ENCODE results near the gene UBL4B. TPM values are rescaled to one million over a fixed set of nuclear protein-coding genes. Genes with fewer than 3 reads are reported as not detected.

The UBL4B gene
- total and polyA plus RNA-seq, 3 experiments from 2014 or later, result not detected

DNA sequence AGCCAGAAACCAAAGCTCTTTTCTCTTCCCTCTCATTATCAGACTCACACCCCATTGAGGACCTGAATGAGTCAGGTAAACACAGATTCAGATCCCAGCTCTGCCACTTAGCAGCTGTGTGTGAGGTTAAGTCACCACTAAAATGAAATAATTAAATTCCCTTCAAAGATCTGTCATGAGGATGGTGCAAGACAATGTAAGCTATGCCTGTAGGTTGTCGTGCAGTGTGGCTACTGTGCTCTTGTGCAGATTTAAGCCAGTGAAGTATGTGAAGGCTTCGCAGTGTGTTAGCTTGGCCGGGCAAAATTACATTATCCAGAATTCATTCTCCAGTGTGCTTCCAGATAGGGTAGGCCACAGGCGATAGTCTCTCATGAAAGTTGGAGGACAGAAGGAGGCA, 13.6 kb downstream of the UBL4B start:
- Mint-ChIP-seq H3K36me3 (peaks cover 0 to 7% (median 0%) of the 10 kb centered on the region in 3 donors), H3K4me3 (no peak overlapping the region), H3K4me1 (no peaks in the 10 kb centered on the region), H3K27ac (no peak overlapping the region), H3K27me3 (peaks cover 13 to 59% of the 10 kb centered on the region in 2 donors), H3K9me3 (peaks cover 0 to 7% (median 2%) of the 10 kb centered on the region in 5 donors)
- Histone ChIP-seq H3K36me3 (ENCODE audit: insufficient read depth, low read length) (no peaks in the 10 kb centered on the region), H3K27ac (ENCODE audit: low read depth, low read length) (no peak overlapping the region), H3K4me3 (ENCODE audit: low read length) (no peak overlapping the region), H3K4me1 (ENCODE audit: insufficient read depth, low read length) (no peaks in the 10 kb centered on the region), H3K27me3 (ENCODE audit: insufficient read depth, low read length, poor library complexity, severe bottlenecking) (peaks cover 4% of the 10 kb centered on the region), H3K9me3 (ENCODE audit: low read length) (no peaks in the 10 kb centered on the region)
- DNase-seq, result no peak
- CTCF ChIA-PET, result no interaction called here
- POLR2A ChIA-PET, result no interaction called here

DNA sequence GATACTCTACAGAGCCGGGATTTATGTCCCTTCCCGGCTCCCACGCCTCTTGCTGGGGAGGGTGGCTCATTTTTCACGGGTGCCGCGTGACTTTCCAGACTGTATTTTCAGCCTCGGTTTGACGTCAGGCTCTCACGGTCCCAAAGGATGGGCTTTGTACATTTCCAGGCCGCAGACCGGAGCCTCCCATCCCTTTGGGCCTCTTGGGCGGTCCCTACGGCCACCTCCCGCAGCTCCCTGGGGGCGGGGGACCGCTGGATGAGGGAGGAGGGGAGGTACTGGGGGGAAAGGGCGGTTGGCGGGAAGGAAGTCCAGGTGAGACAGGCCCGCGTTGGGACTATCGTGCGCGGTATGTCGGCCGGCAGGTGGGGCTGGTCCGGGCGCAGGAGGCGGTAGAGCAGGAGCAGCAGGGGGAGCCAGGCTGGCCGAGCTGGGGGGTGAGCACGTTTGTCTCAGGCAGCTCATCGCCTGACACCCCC, 17.9 kb downstream of the UBL4B start:
- H3K9me3 Mint-ChIP-seq, result peaks cover 0 to 2% (median 0%) of the 10 kb centered on the region in 5 donors
- Histone ChIP-seq H3K27me3 (ENCODE audit: insufficient read depth, low read length, poor library complexity, severe bottlenecking) (peaks cover 8% of the 10 kb centered on the region), H3K4me3 (ENCODE audit: low read length) (no peak overlapping the region), H3K4me1 (ENCODE audit: insufficient read depth, low read length) (no peaks in the 10 kb centered on the region), H3K36me3 (ENCODE audit: insufficient read depth, low read length) (no peaks in the 10 kb centered on the region), H3K9me3 (ENCODE audit: low read length) (no peaks in the 10 kb centered on the region), H3K27ac (ENCODE audit: low read depth, low read length) (no peak overlapping the region)
- ChIA-PET POLR2A (no interaction called here), CTCF (no interaction called here)
- H3K4me1 Mint-ChIP-seq, result no peaks in the 10 kb centered on the region
- peaks cover 26 to 64% of the 10 kb centered on the region in 2 donors for H3K27me3 Mint-ChIP-seq
- no peak for DNase-seq
- no peak overlapping the region for H3K4me3 Mint-ChIP-seq
- peaks cover 0 to 7% (median 0%) of the 10 kb centered on the region in 3 donors for H3K36me3 Mint-ChIP-seq
- no peak overlapping the region for H3K27ac Mint-ChIP-seq

DNA sequence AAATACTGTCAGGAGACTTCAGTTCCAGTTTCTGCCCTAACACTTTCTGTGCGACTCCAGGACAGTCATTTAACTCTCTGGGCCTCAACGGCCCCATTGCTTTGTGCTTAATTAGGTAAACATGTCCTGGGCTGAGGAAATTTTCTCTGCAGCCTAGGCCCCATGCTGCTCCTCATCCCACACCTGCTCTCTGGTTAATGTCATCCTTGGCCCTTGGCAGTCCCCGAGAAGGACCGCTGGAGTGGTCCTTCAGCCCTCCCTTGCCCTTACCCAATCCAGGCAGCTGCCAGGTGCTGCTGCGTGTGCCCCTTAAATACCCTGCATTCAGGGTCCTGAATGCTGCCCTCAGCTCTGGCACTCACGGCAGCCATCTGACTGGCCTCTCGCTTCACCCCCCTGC, 18.7 kb downstream of the UBL4B start:
- Mint-ChIP-seq H3K9me3 (peaks cover 0 to 2% (median 0%) of the 10 kb centered on the region in 5 donors), H3K36me3 (peaks cover 0 to 4% (median 0%) of the 10 kb centered on the region in 3 donors), H3K4me1 (no peaks in the 10 kb centered on the region), H3K4me3 (peak overlapping the region in 1 of 7 donors; percentile 6), H3K27ac (no peak overlapping the region), H3K27me3 (peaks cover 31 to 63% of the 10 kb centered on the region in 2 donors)
- Histone ChIP-seq H3K9me3 (ENCODE audit: low read length) (no peaks in the 10 kb centered on the region), H3K27me3 (ENCODE audit: insufficient read depth, low read length, poor library complexity, severe bottlenecking) (peaks cover 8% of the 10 kb centered on the region), H3K36me3 (ENCODE audit: insufficient read depth, low read length) (no peaks in the 10 kb centered on the region), H3K4me1 (ENCODE audit: insufficient read depth, low read length) (no peaks in the 10 kb centered on the region), H3K4me3 (ENCODE audit: low read length) (no peak overlapping the region), H3K27ac (ENCODE audit: low read depth, low read length) (no peak overlapping the region)
- no peak for DNase-seq
- POLR2A ChIA-PET, result no interaction called here
- CTCF ChIA-PET, result no interaction called here

DNA sequence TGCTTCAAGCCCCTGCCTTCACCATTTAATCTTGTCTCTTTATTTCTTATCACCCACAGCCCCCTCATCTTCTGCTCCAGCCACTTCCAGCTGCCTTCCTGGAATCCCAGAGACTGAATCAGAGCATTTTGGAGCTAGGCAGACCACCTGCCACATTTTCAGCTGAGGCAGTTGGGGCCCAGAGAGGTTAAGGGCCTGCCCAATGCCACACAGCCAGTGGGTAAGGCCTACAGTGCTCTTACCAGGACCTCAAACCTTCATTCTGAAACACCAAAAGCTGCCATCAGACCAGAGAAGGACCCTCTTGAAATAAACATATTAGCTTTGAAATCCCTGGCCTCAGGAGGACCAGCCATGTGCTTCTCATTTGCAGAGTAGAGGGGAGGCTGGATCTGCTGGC, 20.4 kb downstream of the UBL4B start:
- H3K4me1 ChIP-seq (ENCODE audit: insufficient read depth, low read length), result peaks cover 9% of the 10 kb centered on the region
- no peak for DNase-seq
- no peaks in the 10 kb centered on the region for H3K9me3 ChIP-seq (ENCODE audit: low read length)
- Mint-ChIP-seq H3K9me3 (no peaks in the 10 kb centered on the region), H3K4me3 (no peak overlapping the region), H3K36me3 (no peaks in the 10 kb centered on the region), H3K4me1 (peaks cover 7 to 11% (median 10%) of the 10 kb centered on the region in 3 donors), H3K27me3 (peaks cover 39 to 71% of the 10 kb centered on the region in 2 donors), H3K27ac (no peak overlapping the region)
- no peak overlapping the region for H3K27ac ChIP-seq (ENCODE audit: low read depth, low read length)
- POLR2A ChIA-PET, result no interaction called here
- peaks cover 8% of the 10 kb centered on the region for H3K27me3 ChIP-seq (ENCODE audit: insufficient read depth, low read length, poor library complexity, severe bottlenecking)
- CTCF ChIA-PET, result no interaction called here
- H3K4me3 ChIP-seq (ENCODE audit: low read length), result no peak overlapping the region
- H3K36me3 ChIP-seq (ENCODE audit: insufficient read depth, low read length), result no peaks in the 10 kb centered on the region

DNA sequence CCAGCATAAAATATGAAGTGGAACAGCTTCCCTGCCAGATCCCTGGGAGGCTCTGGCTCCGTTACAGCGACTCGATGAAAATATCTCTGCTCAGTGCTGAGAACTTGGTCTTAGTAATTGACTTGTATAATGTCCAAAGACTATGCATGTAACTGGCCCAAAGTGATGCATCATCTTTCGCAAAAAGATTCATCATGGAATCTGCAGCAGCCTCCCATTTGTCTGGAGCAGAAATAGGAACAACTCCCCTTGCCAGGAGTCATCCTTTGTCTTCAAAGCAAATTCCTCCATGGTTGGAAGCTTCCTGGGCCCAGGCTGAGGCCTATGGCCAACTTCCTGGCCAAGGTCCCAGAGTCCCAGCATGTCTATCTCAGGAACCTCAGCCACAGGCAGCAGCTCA, 21.2 kb downstream of the UBL4B start:
- H3K4me3 ChIP-seq (ENCODE audit: low read length), result no peak overlapping the region
- H3K36me3 Mint-ChIP-seq, result no peaks in the 10 kb centered on the region
- ChIA-PET CTCF (no interaction called here), POLR2A (no interaction called here)
- no peaks in the 10 kb centered on the region for H3K9me3 ChIP-seq (ENCODE audit: low read length)
- no peaks in the 10 kb centered on the region for H3K36me3 ChIP-seq (ENCODE audit: insufficient read depth, low read length)
- peaks cover 9% of the 10 kb centered on the region for H3K4me1 ChIP-seq (ENCODE audit: insufficient read depth, low read length)
- H3K4me3 Mint-ChIP-seq, result no peak overlapping the region
- no peak overlapping the region for H3K27ac Mint-ChIP-seq
- H3K27me3 ChIP-seq (ENCODE audit: insufficient read depth, low read length, poor library complexity, severe bottlenecking), result peaks cover 8% of the 10 kb centered on the region
- H3K27me3 Mint-ChIP-seq, result peaks cover 42 to 79% of the 10 kb centered on the region in 2 donors
- no peaks in the 10 kb centered on the region for H3K9me3 Mint-ChIP-seq
- H3K4me1 Mint-ChIP-seq, result peaks cover 7 to 12% (median 12%) of the 10 kb centered on the region in 3 donors
- no peak for DNase-seq
- no peak overlapping the region for H3K27ac ChIP-seq (ENCODE audit: low read depth, low read length)

DNA sequence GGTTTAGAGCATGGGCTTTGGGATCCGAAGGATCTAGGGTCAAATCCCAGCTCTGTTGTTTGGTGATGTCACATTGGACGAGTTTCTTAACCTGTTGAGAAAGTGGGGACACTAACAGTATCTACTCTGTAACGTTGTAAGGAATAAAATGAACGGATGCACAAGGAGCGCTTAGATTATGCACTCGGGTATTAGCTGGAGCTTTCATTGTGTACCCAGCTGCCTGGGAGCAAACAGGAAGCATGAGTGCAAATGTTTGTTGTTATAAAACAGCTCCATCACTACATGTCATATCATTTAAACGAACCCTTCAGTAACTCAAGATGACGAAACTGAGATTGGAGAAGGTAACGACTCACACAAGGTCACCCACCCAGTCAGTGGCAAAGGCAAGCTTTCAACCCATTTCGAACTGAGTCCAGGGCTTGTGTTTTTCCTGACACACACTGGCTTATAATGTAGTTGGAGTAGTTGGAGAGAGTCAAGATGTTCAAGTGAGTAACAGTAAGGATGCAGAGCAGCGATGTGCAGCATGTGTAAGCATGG, 21.9 kb downstream of the UBL4B start:
- Mint-ChIP-seq H3K4me3 (no peak overlapping the region), H3K27ac (no peak overlapping the region), H3K36me3 (peaks cover 0 to 2% (median 0%) of the 10 kb centered on the region in 3 donors), H3K9me3 (peaks cover 0 to 1% (median 0%) of the 10 kb centered on the region in 5 donors), H3K4me1 (peaks cover 7 to 12% (median 12%) of the 10 kb centered on the region in 3 donors), H3K27me3 (peaks cover 45 to 82% of the 10 kb centered on the region in 2 donors)
- H3K4me3 ChIP-seq (ENCODE audit: low read length), result no peak overlapping the region
- DNase-seq, result no peak
- H3K4me1 ChIP-seq (ENCODE audit: insufficient read depth, low read length), result peaks cover 9% of the 10 kb centered on the region
- H3K9me3 ChIP-seq (ENCODE audit: low read length), result no peaks in the 10 kb centered on the region
- peaks cover 8% of the 10 kb centered on the region for H3K27me3 ChIP-seq (ENCODE audit: insufficient read depth, low read length, poor library complexity, severe bottlenecking)
- no peak overlapping the region for H3K27ac ChIP-seq (ENCODE audit: low read depth, low read length)
- H3K36me3 ChIP-seq (ENCODE audit: insufficient read depth, low read length), result no peaks in the 10 kb centered on the region
- ChIA-PET POLR2A (no interaction called here), CTCF (no interaction called here)

DNA sequence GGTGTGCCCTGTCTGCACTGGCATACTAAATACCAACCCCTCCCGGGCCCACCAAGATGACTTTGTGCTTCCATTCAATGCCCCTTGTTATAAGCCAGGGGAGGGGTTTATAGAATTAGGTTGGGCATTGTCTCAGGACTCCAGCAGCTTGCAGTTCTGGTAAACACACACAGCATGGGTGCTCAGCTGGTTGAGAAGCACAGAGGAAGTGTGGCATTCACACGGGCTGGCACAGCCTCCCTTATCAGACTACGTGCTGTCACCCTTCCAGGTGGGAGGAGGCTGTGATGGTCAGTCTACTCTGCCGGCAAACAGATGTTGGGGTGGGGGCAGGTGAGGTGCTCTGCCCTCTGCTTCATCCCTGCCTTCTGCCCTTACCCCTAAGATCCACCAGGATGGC, 23.0 kb downstream of the UBL4B start:
- CTCF ChIA-PET, result no interaction called here
- POLR2A ChIA-PET, result no interaction called here
- Histone ChIP-seq H3K36me3 (ENCODE audit: insufficient read depth, low read length) (no peaks in the 10 kb centered on the region), H3K9me3 (ENCODE audit: low read length) (no peaks in the 10 kb centered on the region), H3K4me3 (ENCODE audit: low read length) (no peak overlapping the region), H3K27me3 (ENCODE audit: insufficient read depth, low read length, poor library complexity, severe bottlenecking) (peaks cover 12% of the 10 kb centered on the region), H3K27ac (ENCODE audit: low read depth, low read length) (no peak overlapping the region), H3K4me1 (ENCODE audit: insufficient read depth, low read length) (peaks cover 9% of the 10 kb centered on the region)
- Mint-ChIP-seq H3K4me3 (no peak overlapping the region), H3K4me1 (peaks cover 7 to 12% (median 12%) of the 10 kb centered on the region in 3 donors), H3K9me3 (peaks cover 0 to 1% (median 0%) of the 10 kb centered on the region in 5 donors), H3K27me3 (peaks cover 43 to 75% of the 10 kb centered on the region in 2 donors), H3K36me3 (peaks cover 0 to 2% (median 0%) of the 10 kb centered on the region in 3 donors), H3K27ac (no peak overlapping the region)
- DNase-seq, result no peak

DNA sequence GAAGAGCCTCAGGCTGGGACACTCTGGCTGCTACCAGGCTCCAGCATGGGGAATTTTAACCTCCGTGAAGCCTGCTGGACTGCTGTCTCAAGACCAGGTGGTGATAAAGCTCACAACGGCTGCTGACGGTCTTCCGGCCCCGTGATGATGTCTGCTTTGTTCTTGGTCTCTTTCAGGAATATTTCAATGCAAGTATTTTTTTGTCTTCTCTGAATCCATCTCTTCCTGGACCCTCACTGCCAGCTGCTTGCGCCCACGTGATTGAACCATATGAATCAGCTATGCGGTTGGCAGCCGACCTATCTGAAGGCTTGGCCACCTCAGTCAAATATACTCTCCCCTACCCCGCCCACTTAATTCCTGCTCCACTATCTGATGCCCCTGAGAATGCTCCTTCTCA, 23.4 kb downstream of the UBL4B start:
- Mint-ChIP-seq H3K27ac (peak overlapping the region in 1 of 8 donors; percentile 1), H3K36me3 (peaks cover 0 to 2% (median 0%) of the 10 kb centered on the region in 3 donors), H3K4me3 (no peak overlapping the region), H3K9me3 (peaks cover 0 to 1% (median 0%) of the 10 kb centered on the region in 5 donors), H3K27me3 (peaks cover 41 to 73% of the 10 kb centered on the region in 2 donors), H3K4me1 (peaks cover 7 to 12% (median 12%) of the 10 kb centered on the region in 3 donors)
- DNase-seq, result no peak
- POLR2A ChIA-PET, result no interaction called here
- Histone ChIP-seq H3K27me3 (ENCODE audit: insufficient read depth, low read length, poor library complexity, severe bottlenecking) (peaks cover 9% of the 10 kb centered on the region), H3K4me1 (ENCODE audit: insufficient read depth, low read length) (peaks cover 9% of the 10 kb centered on the region), H3K9me3 (ENCODE audit: low read length) (no peaks in the 10 kb centered on the region), H3K36me3 (ENCODE audit: insufficient read depth, low read length) (no peaks in the 10 kb centered on the region), H3K27ac (ENCODE audit: low read depth, low read length) (no peak overlapping the region), H3K4me3 (ENCODE audit: low read length) (no peak overlapping the region)
- CTCF ChIA-PET, result no interaction called here

Data from CD8-positive, alpha-beta memory T cell (primary cell).